GM12872 (cell line): ENCODE data around the gene MPRIP.

Experiments
- TF ChIP-seq, protein P1 (sequence below): IDR thresholded peaks from 3 replicates; pipeline ENCODE4 v1.5.1; 2011; ENCODE audit warnings: low read depth, mild to moderate bottlenecking, low read length, moderate library complexity; ENCODE audit not compliant: insufficient read depth

MPRIP gene

DNA sequence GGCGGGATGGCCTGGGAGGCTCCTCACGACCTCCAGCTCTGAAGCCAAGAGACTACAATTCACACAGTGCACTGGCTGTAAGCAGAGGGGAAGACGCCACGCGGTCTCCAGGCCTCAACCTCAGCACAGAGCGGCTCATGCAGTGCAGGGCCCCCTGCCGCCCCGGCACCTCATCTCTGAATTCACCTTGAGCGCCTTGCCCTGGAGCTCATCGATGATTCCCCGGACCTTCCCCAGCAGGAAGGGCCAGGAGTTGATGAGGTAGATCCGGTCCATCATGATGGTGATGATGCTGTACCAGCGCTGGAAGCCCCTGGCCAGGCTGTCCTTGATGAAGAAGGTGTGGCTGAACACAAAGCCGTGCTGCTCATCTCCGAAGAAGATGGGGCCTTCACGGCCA lies 181.5 kb downstream of the MPRIP start:
- TF ChIP-seq, protein P1, sequence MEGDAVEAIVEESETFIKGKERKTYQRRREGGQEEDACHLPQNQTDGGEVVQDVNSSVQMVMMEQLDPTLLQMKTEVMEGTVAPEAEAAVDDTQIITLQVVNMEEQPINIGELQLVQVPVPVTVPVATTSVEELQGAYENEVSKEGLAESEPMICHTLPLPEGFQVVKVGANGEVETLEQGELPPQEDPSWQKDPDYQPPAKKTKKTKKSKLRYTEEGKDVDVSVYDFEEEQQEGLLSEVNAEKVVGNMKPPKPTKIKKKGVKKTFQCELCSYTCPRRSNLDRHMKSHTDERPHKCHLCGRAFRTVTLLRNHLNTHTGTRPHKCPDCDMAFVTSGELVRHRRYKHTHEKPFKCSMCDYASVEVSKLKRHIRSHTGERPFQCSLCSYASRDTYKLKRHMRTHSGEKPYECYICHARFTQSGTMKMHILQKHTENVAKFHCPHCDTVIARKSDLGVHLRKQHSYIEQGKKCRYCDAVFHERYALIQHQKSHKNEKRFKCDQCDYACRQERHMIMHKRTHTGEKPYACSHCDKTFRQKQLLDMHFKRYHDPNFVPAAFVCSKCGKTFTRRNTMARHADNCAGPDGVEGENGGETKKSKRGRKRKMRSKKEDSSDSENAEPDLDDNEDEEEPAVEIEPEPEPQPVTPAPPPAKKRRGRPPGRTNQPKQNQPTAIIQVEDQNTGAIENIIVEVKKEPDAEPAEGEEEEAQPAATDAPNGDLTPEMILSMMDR, result no peak

DNA sequence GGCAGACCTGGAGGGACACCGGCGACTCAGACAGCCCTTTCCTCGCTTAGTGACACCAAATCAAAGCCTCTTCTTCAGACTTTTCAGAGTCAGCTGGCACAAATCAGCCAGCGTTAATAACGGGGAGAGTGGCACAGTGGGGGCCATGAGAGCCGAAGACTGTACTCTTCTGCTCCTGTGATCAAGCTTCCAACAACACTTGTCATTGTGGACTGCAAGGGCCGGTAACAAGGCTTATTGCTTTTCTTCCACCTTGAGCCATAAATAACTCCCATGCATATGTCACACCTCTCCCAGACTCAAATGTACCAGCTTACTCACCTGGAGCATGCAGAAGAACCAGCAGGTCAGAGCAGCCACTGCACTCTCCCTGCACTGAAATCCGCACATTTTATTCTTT lies 181.9 kb downstream of the MPRIP start:
- TF ChIP-seq, protein P1, result no peak

GRCh38 chr17:17225901-17226300 lies 183.6 kb downstream of the MPRIP start:
- TF ChIP-seq, protein P1, result no peak

- TF ChIP-seq, protein P1, result no peak
These were observed 184.4 kb downstream of the MPRIP start for GRCh38 chr17:17226451-17227265.

GRCh38 chr17:17227608-17228520 lies 185.6 kb downstream of the MPRIP start:
- TF ChIP-seq, protein P1, result no peak

DNA sequence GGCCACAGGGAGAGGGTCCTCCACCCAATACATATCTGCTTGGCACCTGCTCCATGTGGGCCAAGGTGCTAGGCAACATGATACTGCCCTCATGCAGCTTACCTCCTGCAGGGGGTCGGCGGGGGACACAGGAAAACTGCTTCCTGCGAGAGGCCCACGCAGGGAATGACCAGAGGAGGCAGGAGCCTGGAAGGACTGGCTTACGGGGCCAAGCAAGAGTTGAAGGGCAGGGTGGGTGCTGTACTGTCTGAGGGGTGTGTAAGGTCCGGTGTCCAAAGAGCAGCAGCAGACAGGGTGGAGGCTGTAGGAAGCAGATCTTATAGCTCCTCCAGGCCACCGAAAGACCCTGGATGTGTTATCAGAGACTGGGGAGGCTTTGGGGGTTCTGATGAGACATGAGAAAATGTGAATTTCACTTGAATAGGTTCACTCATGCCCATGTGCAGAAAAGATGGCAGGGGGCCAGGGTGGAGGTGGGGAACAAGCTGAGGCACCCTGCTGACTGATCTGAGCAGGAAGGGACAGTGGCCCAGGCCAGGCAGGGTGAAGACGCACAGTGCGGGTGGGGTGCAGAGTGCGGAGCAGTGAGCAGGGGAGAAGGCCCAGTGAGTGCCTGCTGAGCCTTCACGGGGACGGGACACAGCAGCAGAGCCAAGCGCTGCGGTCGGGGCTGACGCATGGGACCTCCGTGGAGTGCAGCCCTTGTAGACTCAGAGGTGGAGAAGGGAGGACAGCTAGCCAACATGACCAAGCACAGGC lies 186.4 kb downstream of the MPRIP start:
- TF ChIP-seq, protein P1, result no peak
